Measurements from ENCODE around the gene BANF2. TPM values are rescaled to one million over a fixed set of nuclear protein-coding genes. Genes with fewer than 3 reads are reported as not detected.

The BANF2 gene
- total RNA-seq, 1 experiment from 2014 or later = not detected

- ChIA-PET RAD21 (ENCODE audit: low non-redundant PET in 1 of 2, low total read pairs in 2 of 2, uncharacterized antibody in 2 of 2, unreplicated experiment in 2 of 2) (no interaction called here), CTCF (no interaction called here), POLR2A (no interaction called here)
- H3K79me2 ChIP-seq (ENCODE audit: insufficient read depth, low read length) = no peaks in the 10 kb centered on the region
- H3K9me2 ChIP-seq (ENCODE audit: insufficient read depth) = no peaks in the 10 kb centered on the region
- no peak overlapping the region for H3K9ac ChIP-seq (ENCODE audit: low read length)
- H3K36me3 ChIP-seq (ENCODE audit: control insufficient read depth in 1 of 2, insufficient read depth in 2 of 2, low read length in 2 of 2) = no peaks in the 10 kb centered on the region
- no peak overlapping the region for H3K4me2 ChIP-seq (ENCODE audit: low read length)
- BruUV-seq (replicated peaks) = no TSS peak
- intact Hi-C loops (cut with micrococcal nuclease) = no loop called here
- DNase-seq (ENCODE audit: low read depth, low spot score) = no peak
- no peak overlapping the region for H2AFZ ChIP-seq (ENCODE audit: low read depth, low read length, poor library complexity, severe bottlenecking)
- no peaks in the 10 kb centered on the region for H3K27me3 ChIP-seq (ENCODE audit: insufficient read depth, low read length)
- no peak overlapping the region for H3K27ac ChIP-seq (ENCODE audit: low read depth, low read length)
- no peaks in the 10 kb centered on the region for H3K9me3 ChIP-seq (ENCODE audit: control insufficient read depth in 1 of 2, insufficient read depth in 1 of 2, low read depth in 1 of 2, low read length in 2 of 2)
- no peak for ATAC-seq
- no peaks in the 10 kb centered on the region for H3K4me1 ChIP-seq (ENCODE audit: control insufficient read depth in 1 of 2, insufficient read depth in 2 of 2, low read length in 2 of 2)
- TF ChIP-seq JUND (IDR thresholded peaks at IDR 0.05) = no peak
- TF ChIP-seq SP1 (IDR thresholded peaks at IDR 0.05; ENCODE audit: low read depth) = no peak
- TF ChIP-seq CEBPB (IDR thresholded peaks at IDR 0.05; ENCODE audit: low read depth) = no peak
- no peak for TF ChIP-seq POLR2A (IDR thresholded peaks at IDR 0.05; ENCODE audit: borderline replicate concordance, extremely low read depth, insufficient read depth, insufficient read length)
- no peak for TF ChIP-seq ZFX (IDR thresholded peaks at IDR 0.05)
- no peak for TF ChIP-seq CBX3 (IDR thresholded peaks at IDR 0.05; ENCODE audit: low read depth)
- TF ChIP-seq EZH2 (IDR thresholded peaks at IDR 0.05) = no peak
- no peak for TF ChIP-seq YY1 (IDR thresholded peaks at IDR 0.05; ENCODE audit: extremely low read depth, insufficient replicate concordance, low read depth, low read length)
- no peak for TF ChIP-seq POLR2AphosphoS5 (IDR thresholded peaks at IDR 0.05; ENCODE audit: low read depth, low read length)
- TF ChIP-seq ELF1 (IDR thresholded peaks at IDR 0.05; ENCODE audit: borderline replicate concordance, low read depth) = no peak
- no peak for TF ChIP-seq RAD21 (IDR thresholded peaks at IDR 0.05; ENCODE audit: low read depth)
- TF ChIP-seq FOSL1 (IDR thresholded peaks at IDR 0.05; ENCODE audit: low read depth) = no peak
- no peak for TF ChIP-seq MAX (IDR thresholded peaks at IDR 0.05)
- no peak for TF ChIP-seq SIN3A (IDR thresholded peaks at IDR 0.05; ENCODE audit: low read depth)
- TF ChIP-seq REST (IDR thresholded peaks at IDR 0.05; ENCODE audit: low read depth) = no peak
- TF ChIP-seq EGR1 (IDR thresholded peaks at IDR 0.05; ENCODE audit: low read depth) = no peak
- TF ChIP-seq TCF7L2 (IDR thresholded peaks at IDR 0.05; ENCODE audit: borderline replicate concordance, extremely low read depth, insufficient read depth, insufficient read length) = no peak
- no peak overlapping the region for H3K4me3 ChIP-seq (replicated peaks in 1 of 2; ENCODE audit: low read depth in 1 of 2, low read length in 2 of 2)
- H4K20me1 ChIP-seq (ENCODE audit: insufficient read depth) = no peaks in the 10 kb centered on the region
Measured at GRCh38 chr20:17708675-17709360, 9.1 kb downstream of the BANF2 start.

Data from HCT116 (cell line).